ENCODE measurements around the gene ZBTB3.

DNA sequence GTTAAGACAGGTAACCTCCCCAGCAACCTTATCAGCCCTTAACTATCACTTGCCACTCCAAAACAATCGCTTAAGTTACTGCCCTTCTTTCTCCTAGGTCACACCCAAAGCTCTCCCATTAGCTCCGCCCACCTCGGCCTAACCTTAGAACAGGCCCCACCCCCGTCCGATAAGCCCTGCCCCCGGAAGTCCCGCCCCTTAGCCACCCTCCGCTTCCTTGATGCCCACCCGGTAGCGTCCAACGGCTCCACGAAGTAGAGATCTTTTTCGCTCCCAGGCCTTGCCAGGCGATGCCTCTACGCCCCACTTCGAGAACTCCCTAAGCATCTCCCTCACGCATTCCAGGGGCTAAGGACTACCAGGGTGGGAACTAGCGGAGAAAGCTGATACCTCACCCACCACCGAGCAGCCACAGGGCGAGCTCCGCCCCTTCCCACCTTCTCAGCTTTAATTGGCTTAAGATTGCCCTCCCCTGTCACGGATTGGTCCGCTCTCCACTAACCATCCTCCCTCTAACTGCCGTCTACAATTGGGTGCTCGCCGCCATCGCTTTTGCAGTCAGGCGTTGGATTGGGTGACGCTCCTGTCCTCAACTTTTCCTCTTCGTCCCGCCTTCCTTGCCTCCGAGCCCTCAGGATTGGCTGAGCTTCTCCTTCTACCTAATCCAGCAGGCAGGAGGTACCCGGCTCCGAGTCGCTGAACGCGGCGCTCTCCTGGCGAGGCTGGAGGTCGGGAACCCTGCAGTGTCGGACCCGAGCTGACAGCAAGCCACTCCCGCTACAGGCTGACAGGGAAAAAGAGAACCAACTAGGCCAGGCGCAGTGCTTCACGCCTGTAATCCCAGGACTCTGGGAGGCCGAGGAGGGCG lies at the start of gene ZBTB3:
- TF ChIP-seq POLR2A (IDR thresholded peaks at IDR 0.05) (peak; percentile 33 to 89), CTCF (IDR thresholded peaks at IDR 0.05) (peak in 1 of 6 experiments; percentile 26)
